Forelimb muscle (tissue), 1 donor: Measurements from ENCODE around the gene CD86. TPM values are rescaled to one million over a fixed set of nuclear protein-coding genes. Genes with fewer than 3 reads are reported as not detected.

Experiments
- DNase-seq: peaks from one replicate; pipeline ENCODE4 v3.0.0-alpha.2; 2013; ENCODE audit warnings: low read depth
- polyA plus RNA-seq: library from polyadenylated mRNA; unstranded; fragments of 120-200 nt; gene quantifications from one replicate; pipeline ENCODE4 v1.2.1, GENCODE V29; 2013; ENCODE audit not compliant: insufficient read length

Gene CD86
- polyA plus RNA-seq, 1 donor = 1.5 TPM

- no peak for DNase-seq
Measured at GRCh38 chr3:122060040-122060698, 5.0 kb downstream of the CD86 start.

- no peak for DNase-seq
Measured at GRCh38 chr3:122063908-122064307, 8.7 kb downstream of the CD86 start.

- DNase-seq = no peak
Measured at GRCh38 chr3:122064326-122064725, 9.2 kb downstream of the CD86 start.

GRCh38 chr3:122066331-122067213 is 11.4 kb downstream of the CD86 start:
- no peak for DNase-seq

GRCh38 chr3:122067214-122067550 is 12.0 kb downstream of the CD86 start:
- DNase-seq = no peak

GRCh38 chr3:122067588-122068240 is 12.6 kb downstream of the CD86 start:
- DNase-seq = no peak

GRCh38 chr3:122074621-122075265 is 19.6 kb downstream of the CD86 start:
- DNase-seq = no peak

GRCh38 chr3:122076491-122077292 is 21.5 kb downstream of the CD86 start:
- DNase-seq = no peak

GRCh38 chr3:122077293-122078234 is 22.4 kb downstream of the CD86 start:
- DNase-seq = no peak

GRCh38 chr3:122078235-122078935 is 23.2 kb downstream of the CD86 start:
- DNase-seq = no peak

GRCh38 chr3:122079524-122080206 is 24.5 kb downstream of the CD86 start:
- no peak for DNase-seq

GRCh38 chr3:122080207-122080587 is 25.0 kb downstream of the CD86 start:
- DNase-seq = no peak

GRCh38 chr3:122081543-122082247 is 26.5 kb downstream of the CD86 start:
- DNase-seq = no peak

GRCh38 chr3:122082357-122082756 is 27.2 kb downstream of the CD86 start:
- DNase-seq = no peak

GRCh38 chr3:122084799-122085198 is 29.6 kb downstream of the CD86 start:
- DNase-seq = no peak

GRCh38 chr3:122085673-122086072 is 30.5 kb downstream of the CD86 start:
- DNase-seq = no peak

GRCh38 chr3:122088531-122088930 is 33.4 kb downstream of the CD86 start:
- DNase-seq = no peak

GRCh38 chr3:122091602-122092295 is 36.6 kb downstream of the CD86 start:
- no peak for DNase-seq
